Measurements from ENCODE around the gene MYH6.

DNA sequence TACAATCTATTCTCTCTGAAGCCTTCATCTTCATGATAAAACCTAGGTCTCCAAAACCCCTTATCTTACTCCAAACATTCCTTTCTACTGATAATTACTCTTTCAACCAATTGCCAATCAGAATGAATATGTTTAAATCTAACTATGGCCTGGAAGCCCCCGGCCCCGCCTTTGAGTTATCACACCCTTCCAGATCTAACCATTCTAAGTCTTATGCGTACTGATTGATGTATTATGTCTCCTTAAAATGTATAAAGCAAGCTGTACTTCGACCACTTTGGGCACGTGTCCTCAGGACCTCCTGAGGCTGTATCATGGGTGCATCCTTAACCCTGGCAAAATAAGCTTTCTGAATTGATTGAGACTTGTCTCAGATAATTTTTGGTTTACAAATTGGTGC is 72.5 kb downstream of the MYH6 start:
- no peak for TF ChIP-seq POLR2A (IDR thresholded peaks at IDR 0.05)
- TF ChIP-seq, protein P1, sequence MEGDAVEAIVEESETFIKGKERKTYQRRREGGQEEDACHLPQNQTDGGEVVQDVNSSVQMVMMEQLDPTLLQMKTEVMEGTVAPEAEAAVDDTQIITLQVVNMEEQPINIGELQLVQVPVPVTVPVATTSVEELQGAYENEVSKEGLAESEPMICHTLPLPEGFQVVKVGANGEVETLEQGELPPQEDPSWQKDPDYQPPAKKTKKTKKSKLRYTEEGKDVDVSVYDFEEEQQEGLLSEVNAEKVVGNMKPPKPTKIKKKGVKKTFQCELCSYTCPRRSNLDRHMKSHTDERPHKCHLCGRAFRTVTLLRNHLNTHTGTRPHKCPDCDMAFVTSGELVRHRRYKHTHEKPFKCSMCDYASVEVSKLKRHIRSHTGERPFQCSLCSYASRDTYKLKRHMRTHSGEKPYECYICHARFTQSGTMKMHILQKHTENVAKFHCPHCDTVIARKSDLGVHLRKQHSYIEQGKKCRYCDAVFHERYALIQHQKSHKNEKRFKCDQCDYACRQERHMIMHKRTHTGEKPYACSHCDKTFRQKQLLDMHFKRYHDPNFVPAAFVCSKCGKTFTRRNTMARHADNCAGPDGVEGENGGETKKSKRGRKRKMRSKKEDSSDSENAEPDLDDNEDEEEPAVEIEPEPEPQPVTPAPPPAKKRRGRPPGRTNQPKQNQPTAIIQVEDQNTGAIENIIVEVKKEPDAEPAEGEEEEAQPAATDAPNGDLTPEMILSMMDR (IDR thresholded peaks at IDR 0.05), result no peak
